ENCODE data around the gene MARCHF2. TPM values are rescaled to one million over a fixed set of nuclear protein-coding genes. Genes with fewer than 3 reads are reported as not detected.
A peak's percentile ranks its signal among the peaks of the same experiment; 100 is the strongest.

MARCHF2 gene
- total and polyA plus RNA-seq, 9 of the 15 experiments (the other 6 are each of a cell fraction or from before 2014, with no cell fraction given): 0.39 to 6.4 (median 2.2) TPM

DNA sequence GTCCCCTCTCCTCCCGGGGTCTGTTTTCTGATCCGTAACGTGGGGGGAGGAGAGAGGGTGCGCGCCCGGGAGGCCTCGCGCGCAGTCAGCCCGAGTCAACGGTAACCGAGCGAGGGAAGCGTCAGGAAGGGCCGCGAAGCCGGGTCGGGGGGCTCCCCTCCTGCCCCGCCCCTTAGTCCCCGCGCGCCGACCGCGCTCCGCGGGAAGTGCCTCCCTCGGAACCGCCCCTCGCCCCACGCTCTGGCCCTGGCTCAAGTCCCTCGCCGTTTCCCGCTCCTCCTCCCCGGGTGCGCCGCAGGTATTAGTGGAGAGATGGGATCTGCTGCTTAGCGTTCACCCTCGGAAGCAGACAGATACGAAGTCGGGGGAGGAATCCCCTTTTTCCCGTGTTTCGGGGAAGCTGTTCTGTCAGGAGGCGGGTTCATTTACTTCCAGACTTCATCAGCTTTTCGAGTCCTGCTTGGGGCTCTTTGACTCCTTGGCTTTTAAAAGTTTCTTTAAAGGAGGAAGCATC lies 32.4 kb downstream of the MARCHF2 start (continued):
- TF ChIP-seq UBTF (IDR thresholded peaks at IDR 0.05; ENCODE audit: borderline replicate concordance in 1 of 2, low read depth in 2 of 2, low read length in 2 of 2) (peak in 1 of 2 experiments; percentile 59; a peak in 1 of 4 replicates), CXXC5 (CRISPR knock-in tag; IDR thresholded peaks at IDR 0.05) (peak; percentile 21), FUS (optimal IDR thresholded peaks at IDR 0.05; ENCODE audit: low read depth, low read length) (no peak), ZNF707 (CRISPR knock-in tag; conservative IDR thresholded peaks at IDR 0.05) (no peak), PRMT5 (CRISPR knock-in tag; IDR thresholded peaks at IDR 0.05) (no peak), NFIC (IDR thresholded peaks at IDR 0.05) (peak; percentile 38; the same call in 1 of the 2 replicates), DEAF1 (CRISPR knock-in tag; IDR thresholded peaks at IDR 0.05) (no peak), HLTF (IDR thresholded peaks at IDR 0.05) (no peak), KLF13 (tag; IDR thresholded peaks at IDR 0.05; ENCODE audit: borderline replicate concordance, low read depth) (peak; percentile 38; the same call in 1 of the 2 replicates), SMARCB1 (IDR thresholded peaks at IDR 0.05; ENCODE audit: insufficient read length, low read depth) (no peak), KDM4B (IDR thresholded peaks at IDR 0.05; ENCODE audit: borderline replicate concordance in 2 of 2, low read depth in 1 of 2) (no peak)
- TF ChIP-seq, protein P1, sequence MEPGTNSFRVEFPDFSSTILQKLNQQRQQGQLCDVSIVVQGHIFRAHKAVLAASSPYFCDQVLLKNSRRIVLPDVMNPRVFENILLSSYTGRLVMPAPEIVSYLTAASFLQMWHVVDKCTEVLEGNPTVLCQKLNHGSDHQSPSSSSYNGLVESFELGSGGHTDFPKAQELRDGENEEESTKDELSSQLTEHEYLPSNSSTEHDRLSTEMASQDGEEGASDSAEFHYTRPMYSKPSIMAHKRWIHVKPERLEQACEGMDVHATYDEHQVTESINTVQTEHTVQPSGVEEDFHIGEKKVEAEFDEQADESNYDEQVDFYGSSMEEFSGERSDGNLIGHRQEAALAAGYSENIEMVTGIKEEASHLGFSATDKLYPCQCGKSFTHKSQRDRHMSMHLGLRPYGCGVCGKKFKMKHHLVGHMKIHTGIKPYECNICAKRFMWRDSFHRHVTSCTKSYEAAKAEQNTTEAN (CRISPR knock-in tag; IDR thresholded peaks at IDR 0.05): no peak; the same call in 1 of the 2 replicates
